ENCODE measurements around the gene CUBN.

- no peak for TF ChIP-seq REST (IDR thresholded peaks at IDR 0.05; ENCODE audit: insufficient replicate concordance, low read depth)
- no peak for TF ChIP-seq CTCF (IDR thresholded peaks at IDR 0.05; ENCODE audit: insufficient read depth, low read length)
- no peak for TF ChIP-seq POLR2AphosphoS5 (IDR thresholded peaks at IDR 0.05; ENCODE audit: low read depth)
Measured at GRCh38 chr10:17066807-17067206, 62.8 kb downstream of the CUBN start.
